Measurements from ENCODE around the gene CAPZA2.

CAPZA2 gene

GRCh38 chr7:116876664-116877442 lies 14.5 kb downstream of the CAPZA2 start:
- H3K9ac ChIP-seq (ENCODE audit: low read depth, low read length) = no peak overlapping the region
- peaks cover 3% of the 10 kb centered on the region for H3K4me1 ChIP-seq (ENCODE audit: insufficient read depth, low read length)
- H3K9me3 ChIP-seq (ENCODE audit: control insufficient read depth, insufficient read depth, low read length) = no peaks in the 10 kb centered on the region
- no peaks in the 10 kb centered on the region; the same call in none of the 2 replicates for H3K36me3 ChIP-seq (ENCODE audit: insufficient read depth, low read length)

- H3K36me3 ChIP-seq (ENCODE audit: insufficient read depth, low read length) = no peaks in the 10 kb centered on the region; the same call in none of the 2 replicates
- peaks cover 3% of the 10 kb centered on the region for H3K4me1 ChIP-seq (ENCODE audit: insufficient read depth, low read length)
- H3K9me3 ChIP-seq (ENCODE audit: control insufficient read depth, insufficient read depth, low read length) = no peaks in the 10 kb centered on the region
- no peak overlapping the region for H3K9ac ChIP-seq (ENCODE audit: low read depth, low read length)
These were observed 15.2 kb downstream of the CAPZA2 start for GRCh38 chr7:116877443-116878217.

- no peaks in the 10 kb centered on the region for H3K36me3 ChIP-seq (ENCODE audit: insufficient read depth, low read length)
- no peaks in the 10 kb centered on the region for H3K9me3 ChIP-seq (ENCODE audit: control insufficient read depth, insufficient read depth, low read length)
- H3K4me1 ChIP-seq (ENCODE audit: insufficient read depth, low read length) = no peaks in the 10 kb centered on the region
- H3K9ac ChIP-seq (ENCODE audit: low read depth, low read length) = no peak overlapping the region
These were observed 22.3 kb downstream of the CAPZA2 start for GRCh38 chr7:116884691-116885090.

- no peak overlapping the region for H3K9ac ChIP-seq (ENCODE audit: low read depth, low read length)
- no peaks in the 10 kb centered on the region for H3K4me1 ChIP-seq (ENCODE audit: insufficient read depth, low read length)
- no peaks in the 10 kb centered on the region for H3K36me3 ChIP-seq (ENCODE audit: insufficient read depth, low read length)
- no peaks in the 10 kb centered on the region for H3K9me3 ChIP-seq (ENCODE audit: control insufficient read depth, insufficient read depth, low read length)
These were observed 23.3 kb downstream of the CAPZA2 start for GRCh38 chr7:116885724-116886123.

- H3K9ac ChIP-seq (ENCODE audit: low read depth, low read length) = no peak overlapping the region
- no peaks in the 10 kb centered on the region for H3K36me3 ChIP-seq (ENCODE audit: insufficient read depth, low read length)
- H3K9me3 ChIP-seq (ENCODE audit: control insufficient read depth, insufficient read depth, low read length) = no peaks in the 10 kb centered on the region
- H3K4me1 ChIP-seq (ENCODE audit: insufficient read depth, low read length) = no peaks in the 10 kb centered on the region
These were observed 24.3 kb downstream of the CAPZA2 start for GRCh38 chr7:116886543-116887156.

GRCh38 chr7:116888895-116889294 lies 26.5 kb downstream of the CAPZA2 start:
- H3K4me1 ChIP-seq (ENCODE audit: insufficient read depth, low read length) = no peaks in the 10 kb centered on the region
- H3K36me3 ChIP-seq (ENCODE audit: insufficient read depth, low read length) = no peaks in the 10 kb centered on the region; the same call in 1 of the 2 replicates
- no peak overlapping the region for H3K9ac ChIP-seq (ENCODE audit: low read depth, low read length)
- no peaks in the 10 kb centered on the region for H3K9me3 ChIP-seq (ENCODE audit: control insufficient read depth, insufficient read depth, low read length)

- Histone ChIP-seq H3K9me3 (ENCODE audit: control insufficient read depth, insufficient read depth, low read length) (no peaks in the 10 kb centered on the region; the same call in 1 of the 2 replicates), H3K4me1 (ENCODE audit: insufficient read depth, low read length) (no peaks in the 10 kb centered on the region), H3K9ac (ENCODE audit: low read depth, low read length) (no peak overlapping the region), H3K36me3 (ENCODE audit: insufficient read depth, low read length) (peaks cover 3% of the 10 kb centered on the region; the same call in 1 of the 2 replicates)
These were observed 33.5 kb downstream of the CAPZA2 start for GRCh38 chr7:116895849-116896248.

GRCh38 chr7:116897661-116898060 lies 35.3 kb downstream of the CAPZA2 start:
- Histone ChIP-seq H3K9me3 (ENCODE audit: control insufficient read depth, insufficient read depth, low read length) (no peaks in the 10 kb centered on the region; the same call in 1 of the 2 replicates), H3K36me3 (ENCODE audit: insufficient read depth, low read length) (peaks cover 3% of the 10 kb centered on the region; the same call in 1 of the 2 replicates), H3K9ac (ENCODE audit: low read depth, low read length) (no peak overlapping the region), H3K4me1 (ENCODE audit: insufficient read depth, low read length) (no peaks in the 10 kb centered on the region)

- Histone ChIP-seq H3K9me3 (ENCODE audit: control insufficient read depth, insufficient read depth, low read length) (no peaks in the 10 kb centered on the region; the same call in 1 of the 2 replicates), H3K4me1 (ENCODE audit: insufficient read depth, low read length) (0 out of 2 replicates have a peak, but pooled peaks cover 1% of the 10 kb centered on the region), H3K9ac (ENCODE audit: low read depth, low read length) (no peak overlapping the region), H3K36me3 (ENCODE audit: insufficient read depth, low read length) (0 out of 2 replicates have a peak, but pooled peaks cover 3% of the 10 kb centered on the region)
These were observed 36.9 kb downstream of the CAPZA2 start for GRCh38 chr7:116899308-116899707.

GRCh38 chr7:116901143-116901542 lies 38.8 kb downstream of the CAPZA2 start:
- no peaks in the 10 kb centered on the region for H3K9me3 ChIP-seq (ENCODE audit: control insufficient read depth, insufficient read depth, low read length)
- H3K4me1 ChIP-seq (ENCODE audit: insufficient read depth, low read length) = peaks cover 10% of the 10 kb centered on the region
- H3K36me3 ChIP-seq (ENCODE audit: insufficient read depth, low read length) = 0 out of 2 replicates have a peak, but pooled peaks cover 3% of the 10 kb centered on the region
- no peak overlapping the region for H3K9ac ChIP-seq (ENCODE audit: low read depth, low read length)

- no peak overlapping the region for H3K9ac ChIP-seq (ENCODE audit: low read depth, low read length)
- no peaks in the 10 kb centered on the region for H3K9me3 ChIP-seq (ENCODE audit: control insufficient read depth, insufficient read depth, low read length)
- peaks cover 10% of the 10 kb centered on the region for H3K4me1 ChIP-seq (ENCODE audit: insufficient read depth, low read length)
- peaks cover 1% of the 10 kb centered on the region; the same call in 1 of the 2 replicates for H3K36me3 ChIP-seq (ENCODE audit: insufficient read depth, low read length)
These were observed 40.5 kb downstream of the CAPZA2 start for GRCh38 chr7:116902867-116903266.

- Histone ChIP-seq H3K9me3 (ENCODE audit: control insufficient read depth, insufficient read depth, low read length) (no peaks in the 10 kb centered on the region), H3K36me3 (ENCODE audit: insufficient read depth, low read length) (peaks cover 4% of the 10 kb centered on the region; the same call in 1 of the 2 replicates), H3K4me1 (ENCODE audit: insufficient read depth, low read length) (peaks cover 10% of the 10 kb centered on the region), H3K9ac (ENCODE audit: low read depth, low read length) (no peak overlapping the region)
These were observed 44.0 kb downstream of the CAPZA2 start for GRCh38 chr7:116906391-116906790.

GRCh38 chr7:116910383-116910782 lies 48.0 kb downstream of the CAPZA2 start:
- H3K9me3 ChIP-seq (ENCODE audit: control insufficient read depth, insufficient read depth, low read length) = no peaks in the 10 kb centered on the region
- peaks cover 3% of the 10 kb centered on the region for H3K4me1 ChIP-seq (ENCODE audit: insufficient read depth, low read length)
- H3K36me3 ChIP-seq (ENCODE audit: insufficient read depth, low read length) = peaks cover 7% of the 10 kb centered on the region; the same call in 1 of the 2 replicates
- no peak overlapping the region for H3K9ac ChIP-seq (ENCODE audit: low read depth, low read length)

- Histone ChIP-seq H3K36me3 (ENCODE audit: insufficient read depth, low read length) (peaks cover 7% of the 10 kb centered on the region; the same call in 1 of the 2 replicates), H3K4me1 (ENCODE audit: insufficient read depth, low read length) (no peaks in the 10 kb centered on the region), H3K9me3 (ENCODE audit: control insufficient read depth, insufficient read depth, low read length) (no peaks in the 10 kb centered on the region), H3K9ac (ENCODE audit: low read depth, low read length) (no peak overlapping the region)
These were observed 49.4 kb downstream of the CAPZA2 start for GRCh38 chr7:116911801-116912200.

Data from ES-I3 (cell line).